GM10266 (cell line): ENCODE data around the gene CLPTM1L.

Experiments
- DNase-seq: peaks from one replicate; pipeline ENCODE4 v3.0.0; 2012; ENCODE audit errors: extremely low spot score
- TF ChIP-seq, protein P1 (sequence below): IDR thresholded peaks from 2 replicates; pipeline ENCODE4 v1.5.1; 2012; ENCODE audit warnings: mild to moderate bottlenecking, low read depth; ENCODE audit not compliant: control insufficient read depth, insufficient read depth; ENCODE audit errors: missing control alignments

CLPTM1L gene

DNA sequence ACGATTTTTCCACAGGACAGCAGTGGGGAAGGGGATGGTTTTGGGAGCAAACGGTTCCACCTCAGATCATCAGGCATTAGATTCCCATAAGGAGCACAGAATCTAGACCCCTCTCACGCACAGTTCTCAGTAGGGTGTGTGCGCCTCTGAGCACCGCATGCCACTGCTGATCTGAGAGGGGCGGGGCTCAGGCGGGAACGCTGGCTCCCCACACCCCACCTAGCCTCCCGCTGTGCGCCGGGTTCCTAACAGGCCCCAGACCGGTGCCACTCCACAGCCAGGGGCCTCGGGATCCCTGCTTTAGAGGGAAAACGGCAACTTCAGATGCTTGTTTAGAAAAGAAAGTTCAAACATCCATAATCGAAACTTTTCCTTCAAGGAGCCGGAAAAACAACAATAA is 70.4 kb downstream of the CLPTM1L start:
- TF ChIP-seq, protein P1, sequence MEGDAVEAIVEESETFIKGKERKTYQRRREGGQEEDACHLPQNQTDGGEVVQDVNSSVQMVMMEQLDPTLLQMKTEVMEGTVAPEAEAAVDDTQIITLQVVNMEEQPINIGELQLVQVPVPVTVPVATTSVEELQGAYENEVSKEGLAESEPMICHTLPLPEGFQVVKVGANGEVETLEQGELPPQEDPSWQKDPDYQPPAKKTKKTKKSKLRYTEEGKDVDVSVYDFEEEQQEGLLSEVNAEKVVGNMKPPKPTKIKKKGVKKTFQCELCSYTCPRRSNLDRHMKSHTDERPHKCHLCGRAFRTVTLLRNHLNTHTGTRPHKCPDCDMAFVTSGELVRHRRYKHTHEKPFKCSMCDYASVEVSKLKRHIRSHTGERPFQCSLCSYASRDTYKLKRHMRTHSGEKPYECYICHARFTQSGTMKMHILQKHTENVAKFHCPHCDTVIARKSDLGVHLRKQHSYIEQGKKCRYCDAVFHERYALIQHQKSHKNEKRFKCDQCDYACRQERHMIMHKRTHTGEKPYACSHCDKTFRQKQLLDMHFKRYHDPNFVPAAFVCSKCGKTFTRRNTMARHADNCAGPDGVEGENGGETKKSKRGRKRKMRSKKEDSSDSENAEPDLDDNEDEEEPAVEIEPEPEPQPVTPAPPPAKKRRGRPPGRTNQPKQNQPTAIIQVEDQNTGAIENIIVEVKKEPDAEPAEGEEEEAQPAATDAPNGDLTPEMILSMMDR, result no peak
- DNase-seq, result no peak

DNA sequence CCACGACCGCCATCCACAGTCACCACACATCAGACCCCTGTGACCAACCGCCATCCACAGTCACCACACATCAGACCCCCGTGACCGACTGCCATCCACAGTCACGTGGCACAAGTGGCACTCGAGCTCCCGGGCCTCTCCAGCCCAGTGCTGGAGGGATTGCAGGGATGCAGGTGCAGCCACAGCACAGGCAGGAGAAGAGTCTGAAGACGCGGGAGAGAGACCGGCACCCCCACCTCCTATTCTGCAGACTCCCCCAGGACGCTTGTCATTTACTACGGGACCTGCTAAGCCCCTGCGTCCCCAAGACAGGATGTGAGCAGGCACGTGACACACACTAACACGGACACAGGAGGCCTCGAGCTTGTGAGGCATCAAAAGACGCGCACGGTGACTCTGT is 71.2 kb downstream of the CLPTM1L start:
- DNase-seq, result no peak
- TF ChIP-seq, protein P1, result no peak

DNA sequence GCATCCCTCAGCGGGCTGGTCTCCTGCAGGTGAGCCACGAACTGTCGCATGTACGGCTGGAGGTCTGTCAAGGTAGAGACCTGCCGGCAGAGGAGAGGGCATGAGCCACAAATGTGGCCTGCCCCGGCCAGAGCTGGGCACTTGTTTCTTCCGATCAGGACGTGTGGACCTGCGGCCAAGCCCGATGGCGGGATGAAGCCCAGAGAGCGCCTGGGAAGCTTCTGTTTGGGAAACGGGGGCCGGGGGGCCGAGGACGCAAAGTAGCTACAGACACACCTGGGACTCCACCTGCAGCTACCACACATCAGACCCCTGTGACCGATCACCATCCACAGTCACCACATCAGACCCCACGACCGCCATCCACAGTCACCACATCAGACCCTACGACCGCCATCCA is 72.7 kb downstream of the CLPTM1L start:
- TF ChIP-seq, protein P1, result no peak
- DNase-seq, result no peak

DNA sequence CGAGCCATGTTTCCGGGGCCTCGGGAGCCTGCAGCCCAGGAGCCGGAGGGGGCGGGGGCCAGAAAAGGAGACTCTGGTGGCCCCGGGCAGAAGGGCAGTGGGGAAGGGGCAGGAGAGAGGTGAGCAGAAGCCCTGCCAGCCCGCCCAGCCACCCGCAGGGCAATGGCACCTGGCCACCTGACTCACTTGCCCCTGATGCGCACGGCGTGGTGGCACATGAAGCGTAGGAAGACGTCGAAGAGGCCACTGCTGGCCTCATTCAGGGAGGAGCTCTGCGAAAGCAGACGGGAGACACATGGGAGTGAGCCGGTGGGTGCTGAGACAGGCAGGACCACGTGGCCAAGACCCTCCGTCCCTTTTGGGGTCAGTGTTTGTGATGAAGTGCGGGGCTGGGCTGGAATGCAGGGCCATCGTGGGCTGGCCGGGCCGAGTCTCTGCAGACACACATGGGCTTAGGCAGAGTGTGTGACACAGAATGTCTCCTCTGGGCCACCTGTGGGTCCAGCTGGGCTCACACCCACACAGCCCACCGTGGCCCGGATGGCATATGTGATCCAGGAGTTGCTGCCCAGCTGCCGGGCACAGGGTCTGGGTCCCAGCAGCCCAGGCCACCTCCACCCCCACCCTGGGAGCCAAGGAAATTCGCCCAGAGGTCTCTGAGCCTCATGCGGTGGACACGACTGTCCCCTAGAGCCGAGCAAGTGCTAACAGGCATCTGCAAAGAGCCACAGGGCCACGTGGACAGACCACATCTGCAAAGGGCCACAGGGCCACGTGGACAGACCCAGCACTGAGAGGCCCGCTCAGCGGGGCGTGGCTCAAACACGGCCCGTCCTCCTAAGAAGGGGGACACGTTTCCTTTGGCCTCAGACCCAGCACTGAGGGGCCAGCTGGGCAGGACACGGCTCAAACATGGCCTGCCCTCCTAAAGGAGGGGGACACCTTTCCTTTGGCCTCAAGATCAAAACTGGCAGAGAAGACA is 73.7 kb downstream of the CLPTM1L start:
- no peak for DNase-seq
- TF ChIP-seq, protein P1, result no peak

DNA sequence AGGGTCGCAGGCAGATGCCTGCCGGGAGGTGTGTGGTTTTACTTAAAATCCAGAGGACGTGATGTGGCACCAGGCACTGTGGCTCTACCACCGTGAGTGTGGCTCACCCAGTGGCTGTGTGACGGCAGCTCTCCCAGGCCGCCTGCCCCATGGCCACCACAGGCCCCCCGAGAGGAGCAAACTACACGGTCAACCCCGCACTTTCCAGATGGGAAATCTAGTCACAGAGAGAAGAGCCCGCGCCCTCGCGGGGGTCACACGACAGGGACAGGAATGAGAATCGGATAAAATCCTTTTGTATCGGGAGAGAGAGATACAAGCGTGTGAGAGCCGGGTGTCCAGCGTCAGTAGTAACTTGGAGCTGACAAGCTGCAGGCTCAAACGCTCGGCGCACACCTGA is 74.5 kb downstream of the CLPTM1L start:
- no peak for DNase-seq
- TF ChIP-seq, protein P1, result no peak

DNA sequence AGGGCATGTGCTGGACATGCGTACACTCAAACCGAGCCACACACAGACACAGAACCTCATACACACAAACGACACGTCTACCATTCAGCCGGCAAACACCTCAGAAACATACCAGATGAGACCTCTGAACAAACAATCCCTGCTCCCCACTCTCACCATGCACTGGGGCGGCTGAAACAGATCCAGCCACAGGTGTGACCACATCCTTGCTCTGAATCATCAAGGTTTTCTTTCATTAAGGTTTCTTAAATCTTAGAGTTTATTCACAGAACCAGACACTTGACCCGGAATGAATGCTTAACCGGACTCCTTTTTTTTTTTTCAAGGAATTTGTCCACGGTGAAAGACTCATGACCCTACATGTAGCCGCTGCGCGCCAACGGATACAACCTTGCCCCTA is 76.2 kb downstream of the CLPTM1L start:
- DNase-seq, result no peak
- TF ChIP-seq, protein P1, result no peak

DNA sequence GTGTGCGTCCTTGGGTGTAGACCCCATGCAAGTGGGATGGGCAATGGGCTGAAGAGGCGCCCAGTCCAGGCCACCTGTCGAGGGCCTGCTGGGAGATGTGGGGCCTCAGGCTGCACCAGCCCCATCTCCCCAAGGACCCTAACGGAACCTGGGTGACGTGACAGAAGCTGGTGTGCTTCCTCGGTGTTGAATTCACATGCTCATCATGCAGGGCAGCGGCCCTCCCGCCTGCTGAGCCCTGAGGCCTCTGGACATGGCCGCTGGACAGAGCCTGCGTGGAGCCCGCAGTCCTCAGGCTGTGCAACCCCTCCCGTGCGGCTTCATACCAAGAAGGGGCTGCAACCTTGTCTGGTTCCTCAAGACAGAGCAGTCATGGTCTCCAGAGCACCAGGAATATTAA is 76.8 kb downstream of the CLPTM1L start:
- TF ChIP-seq, protein P1, result no peak
- no peak for DNase-seq
